SK-N-SH (cell line): ENCODE data around the gene SPG21. TPM values are rescaled to one million over a fixed set of nuclear protein-coding genes. Genes with fewer than 3 reads are reported as not detected.

Experiments used
- CTCF ChIA-PET: fragments of 300-600, 350-600 bp; formaldehyde crosslinking; extraction: SDS; loops from one replicate; lab custom pipeline; 2021; lab: Yijun Ruan, JAX
- POLR2A ChIA-PET: fragments of 350-600 bp; sonication (Branson Sonifier 250); formaldehyde crosslinking; extraction: SDS; loops from one replicate; lab custom pipeline; 2020; ENCODE audit warnings: antibody characterized with exemption, inconsistent platforms; lab: Yijun Ruan, JAX
- DNase-seq: peaks from one replicate; pipeline ENCODE4 v3.0.0; 2012
- H2AFZ ChIP-seq: fragments of 200-600 bp; sonication (generic); 2 replicates; pipeline ENCODE4 v1.8.1; 2016; ENCODE audit warnings: antibody characterized with exemption, mild to moderate bottlenecking, low read depth
- H3F3A ChIP-seq: fragments of 200-600 bp; sonication (generic); replicated peaks from 2 replicates; pipeline ENCODE3; 2016; ENCODE audit warnings: antibody characterized with exemption, mild to moderate bottlenecking; ENCODE audit not compliant: insufficient read depth
- H3K27ac ChIP-seq, 2 experiments: fragments of 200-500 bp in 1 of 2; fragments of 200-600 bp in 1 of 2; sonication (Bioruptor generic) in 1 of 2; sonication (generic), shearing (Covaris generic) in 1 of 2; 2 replicates each; pipeline versions ENCODE4 v1.5.1 to v1.6.1; 2014 to 2016; ENCODE audit warnings: low read depth in 2 of 2, inconsistent platforms in 1 of 2, low read length in 1 of 2, mild to moderate bottlenecking in 1 of 2, mixed read lengths in 1 of 2
- H3K27me3 ChIP-seq: fragments of 200-600 bp; sonication (generic), shearing (Covaris generic); 2 replicates; pipeline ENCODE4 v1.6.1; 2016; ENCODE audit warnings: mixed run types; ENCODE audit not compliant: insufficient read depth
- H3K36me3 ChIP-seq, 2 experiments: fragments of 200-500 bp in 1 of 2; fragments of 200-600 bp in 1 of 2; sonication (Bioruptor generic) in 1 of 2; sonication (generic) in 1 of 2; replicated peaks in 1 of 2; 2 replicates each; pipeline versions ENCODE3 to v1.5.1; 2014 to 2016; ENCODE audit warnings: low read length in 1 of 2, mild to moderate bottlenecking in 1 of 2; ENCODE audit not compliant: insufficient read depth in 2 of 2, control insufficient read depth in 1 of 2
- H3K4me1 ChIP-seq, 2 experiments: fragments of 200-500 bp in 1 of 2; fragments of 200-600 bp in 1 of 2; sonication (Bioruptor generic) in 1 of 2; sonication (generic), shearing (Covaris generic) in 1 of 2; 2 replicates each; pipeline versions ENCODE4 v1.5.1 to v1.6.1; 2014 to 2016; ENCODE audit warnings: low read depth in 1 of 2, low read length in 1 of 2, mixed run types in 1 of 2; ENCODE audit not compliant: insufficient read depth in 2 of 2, control insufficient read depth in 1 of 2
- H3K4me2 ChIP-seq: fragments of 200-600 bp; sonication (generic), shearing (Covaris generic); 2 replicates; pipeline ENCODE4 v1.6.1; 2017; ENCODE audit warnings: mixed run types
- H3K4me3 ChIP-seq, 2 experiments: fragments of 200-500 bp in 1 of 2; fragments of 200-600 bp in 1 of 2; sonication (Bioruptor generic) in 1 of 2; sonication (generic), shearing (Covaris generic) in 1 of 2; 2 replicates each; pipeline versions ENCODE4 v1.5.1 to v1.8.1; 2014 to 2016; ENCODE audit warnings: low read depth in 2 of 2, inconsistent platforms in 1 of 2, low read length in 1 of 2, mild to moderate bottlenecking in 1 of 2, mixed read lengths in 1 of 2, moderate library complexity in 1 of 2
- H3K79me2 ChIP-seq: fragments of 200-600 bp; sonication (generic); 2 replicates; pipeline ENCODE4 v1.8.1; 2017; ENCODE audit warnings: mild to moderate bottlenecking; ENCODE audit not compliant: insufficient read depth
- H3K9ac ChIP-seq: fragments of 200-600 bp; sonication (generic); 2 replicates; pipeline ENCODE4 v1.6.1; 2017; ENCODE audit warnings: mixed run types
- H3K9me2 ChIP-seq: fragments of 200-600 bp; sonication (generic); 2 replicates; pipeline ENCODE4 v1.6.1; 2017; ENCODE audit warnings: mixed run types
- H3K9me3 ChIP-seq: fragments of 200-600 bp; sonication (generic); 2 replicates; pipeline ENCODE4 v1.6.1; 2017; ENCODE audit warnings: mixed run types, mild to moderate bottlenecking, moderate library complexity
- H4K20me1 ChIP-seq: fragments of 200-600 bp; sonication (generic); 2 replicates; pipeline ENCODE4 v1.6.1; 2017; ENCODE audit warnings: mild to moderate bottlenecking, mixed run types; ENCODE audit not compliant: insufficient read depth
- CTCF ChIP-seq: fragments of 200-600 bp; sonication (generic); IDR thresholded peaks from 2 replicates; pipeline ENCODE4 v1.6.1; 2017; ENCODE audit warnings: antibody characterized with exemption, mild to moderate bottlenecking, moderate library complexity
- ELF1 ChIP-seq: IDR thresholded peaks from 2 replicates; pipeline ENCODE4 v1.4.0; 2012
- FOXM1 ChIP-seq: IDR thresholded peaks from 2 replicates; pipeline ENCODE4 v1.4.0; 2012; ENCODE audit warnings: low read depth, mild to moderate bottlenecking
- GATA2 ChIP-seq: sonication (generic); formaldehyde crosslinking; IDR thresholded peaks from 2 replicates; pipeline ENCODE4 v1.5.0; 2020; ENCODE audit warnings: mild to moderate bottlenecking, missing genetic modification reagents
- MAX ChIP-seq: IDR thresholded peaks from 2 replicates; pipeline ENCODE4 v1.4.0; 2012; ENCODE audit warnings: low read depth
- MXI1 ChIP-seq: IDR thresholded peaks from 2 replicates; pipeline ENCODE4 v1.6.1; 2012; ENCODE audit warnings: mild to moderate bottlenecking, low read depth, low read length, improper control_type of control experiment
- NFIC ChIP-seq: IDR thresholded peaks from 2 replicates; pipeline ENCODE4 v1.4.0; 2012; ENCODE audit warnings: borderline replicate concordance
- NRF1 ChIP-seq: IDR thresholded peaks from 2 replicates; pipeline ENCODE4 v1.6.1; 2012; ENCODE audit warnings: low read depth, mild to moderate bottlenecking, low read length
- RAD21 ChIP-seq: IDR thresholded peaks from 2 replicates; pipeline ENCODE4 v1.6.1; 2012; ENCODE audit warnings: mild to moderate bottlenecking, low read length
- RCOR1 ChIP-seq: fragments of 150-350 bp; IDR thresholded peaks from 2 replicates; pipeline ENCODE4 v1.6.1; 2017; ENCODE audit warnings: antibody characterized with exemption, low read length
- RFX5 ChIP-seq: IDR thresholded peaks from 2 replicates; pipeline ENCODE4 v1.6.1; 2012; ENCODE audit warnings: mild to moderate bottlenecking, improper control_type of control experiment, low read length
- RXRA ChIP-seq: IDR thresholded peaks from 2 replicates; pipeline ENCODE4 v1.4.0; 2012; ENCODE audit warnings: low read depth, mild to moderate bottlenecking, borderline replicate concordance
- SIN3A ChIP-seq: IDR thresholded peaks from 2 replicates; pipeline ENCODE4 v1.6.1; 2012; ENCODE audit warnings: low read depth, mild to moderate bottlenecking, low read length, moderate library complexity, borderline replicate concordance
- TAF1 ChIP-seq: IDR thresholded peaks from 2 replicates; pipeline ENCODE4 v1.6.1; 2012; ENCODE audit warnings: low read depth, mild to moderate bottlenecking, low read length, moderate library complexity, borderline replicate concordance
- USF1 ChIP-seq: IDR thresholded peaks from 2 replicates; pipeline ENCODE4 v1.4.0; 2012; ENCODE audit warnings: low read depth, borderline replicate concordance
- USF2 ChIP-seq: fragments of 150-350 bp; IDR thresholded peaks from 2 replicates; pipeline ENCODE4 v1.6.1; 2017; ENCODE audit warnings: antibody characterized with exemption, low read length, low read depth, borderline replicate concordance
- ZBTB33 ChIP-seq: IDR thresholded peaks from 2 replicates; pipeline ENCODE4 v1.4.0; 2012; ENCODE audit warnings: low read depth, borderline replicate concordance
- WGBS: methylation state at CpG from one replicate; pipeline ENCODE4 v1.1.6; 2017; ENCODE audit warnings: low lambda C conversion rate; 5-methylcytosine and 5-hydroxymethylcytosine counted together
- polyA plus RNA-seq, 3 experiments: library from polyadenylated mRNA; depleted of rRNA; stranded (reverse); fragments of >200 nt; gene quantifications; 2 replicates each; pipeline ENCODE4 v1.2.3, GENCODE V29; 2012

SPG21 gene
- polyA plus RNA-seq, 1 of the 3 experiments (the other 2 are of a cell fraction), result 56.5 TPM

- no peak for DNase-seq
- Histone ChIP-seq H3K4me3 (peak overlapping the region; percentile 76 to 92; a peak in 3 of 4 replicates), H3K27ac (no peak overlapping the region), H3K27me3 (no peaks in the 10 kb centered on the region), H3K9ac (no peak overlapping the region), H4K20me1 (no peaks in the 10 kb centered on the region), H3K4me2 (no peak overlapping the region), H2AFZ (peak overlapping the region; percentile 93; the same call in 1 of the 2 replicates), H3K4me1 (peaks cover 0 to 6% of the 10 kb centered on the region in 2 experiments; a peak in 2 of 4 replicates), H3K9me2 (no peaks in the 10 kb centered on the region), H3K79me2 (peaks cover 25% of the 10 kb centered on the region)
- ChIA-PET POLR2A (no interaction called here), CTCF (no interaction called here)
- TF ChIP-seq ZBTB33 (no peak), GATA2 (CRISPR knock-in tag) (no peak), RFX5 (no peak), NRF1 (no peak), RXRA (no peak), NFIC (no peak), TAF1 (no peak), USF1 (no peak), USF2 (no peak), RAD21 (no peak), RCOR1 (no peak)
- TF ChIP-seq, all 33 proteins: peak for 0
- 69% methylated on average over 12 of the region's 12 CpGs for WGBS
- Histone ChIP-seq H3K36me3 (peaks cover 3 to 19% of the 10 kb centered on the region in 2 experiments), H3K9me3 (no peaks in the 10 kb centered on the region), H3F3A (no peaks in the 10 kb centered on the region)
Measured at GRCh38 chr15:65029736-65030208, 40.1 kb upstream of the SPG21 start.

- Histone ChIP-seq H3K4me1 (peaks cover 0 to 6% of the 10 kb centered on the region in 2 experiments; a peak in 2 of 4 replicates), H3K4me3 (peak within 1 kb of the TSS; percentile 76 to 92), H3K4me2 (peak within 1 kb of the TSS; percentile 95), H3K79me2 (peaks cover 25% of the 10 kb centered on the region), H3K9me3 (no peaks in the 10 kb centered on the region), H2AFZ (peak within 1 kb of the TSS; percentile 93), H3K36me3 (peaks cover 10 to 23% of the 10 kb centered on the region in 2 experiments), H3F3A (no peaks in the 10 kb centered on the region), H3K27me3 (no peaks in the 10 kb centered on the region), H3K9me2 (no peaks in the 10 kb centered on the region), H3K27ac (peak within 1 kb of the TSS; percentile 26 to 53; a peak in 3 of 4 replicates), H3K9ac (peak within 1 kb of the TSS; percentile 75), H4K20me1 (no peaks in the 10 kb centered on the region)
- POLR2A ChIA-PET, result no interaction called here
- peak; percentile 99 for DNase-seq
- CTCF ChIA-PET, result no interaction called here
- under 1% methylated on average over 35 of the region's 73 CpGs for WGBS
- TF ChIP-seq CTCF (peak; percentile 17; the same call in 1 of the 2 replicates), SIN3A (peak; percentile 42; the same call in 1 of the 2 replicates), ELF1 (no peak), MXI1 (peak; percentile 75), MAX (0 out of 2 replicates have a peak, but pooled peaks have one; percentile 42), FOXM1 (no peak), NRF1 (peak; percentile 91), TAF1 (peak; percentile 74)
Measured at GRCh38 chr15:65028921-65029735, 39.4 kb upstream of the SPG21 start, which contains the start of gene MTFMT. Gene MTFMT (minus strand): TSS chr15:65029639. CDS start chr15:65029613, 26 bp downstream.
